Left forelimb (tissue), 1 donor: ENCODE results near the gene MPG.
A peak's percentile ranks its signal among the peaks of the same experiment; 100 is the strongest.

Experiments
- DNase-seq: peaks from one replicate; pipeline ENCODE4 v3.0.0-alpha.2; 2018; ENCODE audit warnings: low spot score

MPG gene

GRCh38 chr16:50769-51591, 27.0 kb upstream of the MPG start:
- no peak for DNase-seq

DNA sequence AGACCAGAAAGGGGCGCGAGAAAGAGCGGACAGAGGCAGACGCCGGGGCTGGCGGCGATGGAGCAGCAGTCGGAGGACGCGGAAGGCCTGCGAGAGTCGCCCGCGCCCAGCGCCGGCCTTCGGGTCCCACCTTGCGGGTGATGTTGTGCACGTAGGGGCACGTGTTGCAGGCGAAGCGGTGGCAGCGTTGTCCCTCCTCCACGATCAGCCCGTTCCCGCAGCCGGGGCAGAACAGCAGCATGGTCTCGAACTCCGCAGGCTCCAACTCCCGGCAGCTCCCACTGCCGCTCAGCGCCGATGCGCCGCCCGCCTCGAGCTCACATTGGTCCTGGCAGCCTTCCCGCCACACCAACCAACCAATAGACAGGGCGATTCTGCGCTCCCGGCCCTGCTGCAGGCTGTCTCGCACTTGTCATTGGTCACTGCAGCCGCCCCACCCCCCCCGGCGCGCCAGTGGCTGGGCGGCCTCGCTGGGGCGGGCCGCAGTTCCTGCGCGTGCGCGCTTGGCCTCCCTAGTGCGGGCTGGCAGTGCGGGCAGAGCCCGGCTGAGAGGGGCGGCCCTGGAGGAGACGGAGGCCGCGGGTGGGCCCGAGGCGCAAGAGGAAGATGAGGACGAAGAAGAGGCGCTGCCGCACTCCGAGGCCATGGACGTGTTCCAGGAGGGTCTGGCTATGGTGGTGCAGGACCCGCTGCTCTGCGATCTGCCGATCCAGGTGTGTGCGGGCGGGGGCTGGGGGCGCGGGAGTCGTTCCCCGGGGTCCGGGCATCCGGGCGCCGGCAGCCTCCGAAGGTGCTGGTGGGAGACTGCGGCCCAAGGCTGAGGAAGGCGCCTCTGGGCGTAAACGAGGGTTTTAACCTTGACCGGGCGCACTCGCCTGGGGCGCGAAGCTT, 24.4 kb upstream of the MPG start, which contains the start of the genes POLR3K and SNRNP25:
Gene POLR3K (minus strand): TSS at position 263 of the 891 bp plus-strand sequence. CDS start 22 bp downstream, at position 241.
Gene SNRNP25 (plus strand): TSS at position 483 of the 891 bp plus-strand sequence. CDS start 189 bp downstream, at position 672.
- DNase-seq: peak; percentile 98

GRCh38 chr16:54237-54581, 23.8 kb upstream of the MPG start:
- DNase-seq: no peak

- DNase-seq: no peak
These were observed 22.4 kb upstream of the MPG start for GRCh38 chr16:55571-56136.

GRCh38 chr16:56231-56927, 21.6 kb upstream of the MPG start:
- no peak for DNase-seq

GRCh38 chr16:57711-58110, 20.3 kb upstream of the MPG start:
- no peak for DNase-seq

GRCh38 chr16:58491-59439, 19.3 kb upstream of the MPG start:
- no peak for DNase-seq

GRCh38 chr16:59440-60059, 18.5 kb upstream of the MPG start:
- no peak for DNase-seq

GRCh38 chr16:60166-60565, 17.9 kb upstream of the MPG start:
- no peak for DNase-seq

DNA sequence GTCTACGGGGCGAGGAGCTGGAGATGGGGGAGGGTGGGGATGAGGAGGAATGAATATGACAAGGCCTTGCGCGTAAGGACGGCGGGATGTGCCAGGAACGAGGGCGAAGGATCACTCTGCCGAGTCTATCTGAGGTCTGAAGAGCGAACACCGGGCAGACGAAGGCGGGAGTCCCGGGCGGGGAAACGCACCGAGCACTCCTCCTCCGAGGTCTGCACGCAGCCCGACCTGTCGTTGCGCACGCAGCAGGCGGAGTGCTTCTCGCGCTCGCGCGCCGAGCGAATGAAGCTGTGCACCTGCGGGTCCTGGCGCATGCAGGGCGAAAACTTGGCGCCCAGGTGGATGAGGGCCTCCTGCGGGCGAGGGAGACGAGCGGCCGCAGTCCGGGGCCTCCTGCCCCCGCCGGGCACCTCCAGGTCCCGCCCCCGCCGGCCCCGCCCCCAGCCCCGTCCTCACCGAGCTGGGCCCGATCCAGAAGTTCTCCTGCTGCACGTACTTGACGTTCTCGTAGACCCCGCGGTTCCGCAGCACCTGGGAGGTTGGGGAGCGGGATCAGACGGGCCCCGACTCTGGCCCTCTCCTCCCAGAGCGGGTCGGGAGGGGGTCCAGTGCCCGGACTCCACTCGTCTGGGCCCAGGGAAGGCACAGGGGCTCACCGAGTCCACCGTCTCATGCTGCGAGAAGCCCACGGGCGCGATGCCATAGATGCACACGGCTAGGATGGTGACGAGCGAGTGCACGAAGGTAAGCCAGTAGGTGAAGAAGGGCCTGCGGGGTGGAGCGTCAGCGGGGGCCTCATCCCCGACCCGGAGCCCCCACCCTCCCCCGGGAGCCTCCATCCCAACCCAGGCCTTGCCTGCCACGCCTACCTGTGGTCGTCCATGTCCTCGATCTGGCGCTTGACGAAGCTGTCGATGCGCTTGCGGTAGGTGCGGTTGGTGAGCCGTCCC, 16.8 kb upstream of the MPG start:
- peak; percentile 59 for DNase-seq

- DNase-seq: peak; percentile 57
These were observed 16.1 kb upstream of the MPG start for GRCh38 chr16:61879-62281.

DNA sequence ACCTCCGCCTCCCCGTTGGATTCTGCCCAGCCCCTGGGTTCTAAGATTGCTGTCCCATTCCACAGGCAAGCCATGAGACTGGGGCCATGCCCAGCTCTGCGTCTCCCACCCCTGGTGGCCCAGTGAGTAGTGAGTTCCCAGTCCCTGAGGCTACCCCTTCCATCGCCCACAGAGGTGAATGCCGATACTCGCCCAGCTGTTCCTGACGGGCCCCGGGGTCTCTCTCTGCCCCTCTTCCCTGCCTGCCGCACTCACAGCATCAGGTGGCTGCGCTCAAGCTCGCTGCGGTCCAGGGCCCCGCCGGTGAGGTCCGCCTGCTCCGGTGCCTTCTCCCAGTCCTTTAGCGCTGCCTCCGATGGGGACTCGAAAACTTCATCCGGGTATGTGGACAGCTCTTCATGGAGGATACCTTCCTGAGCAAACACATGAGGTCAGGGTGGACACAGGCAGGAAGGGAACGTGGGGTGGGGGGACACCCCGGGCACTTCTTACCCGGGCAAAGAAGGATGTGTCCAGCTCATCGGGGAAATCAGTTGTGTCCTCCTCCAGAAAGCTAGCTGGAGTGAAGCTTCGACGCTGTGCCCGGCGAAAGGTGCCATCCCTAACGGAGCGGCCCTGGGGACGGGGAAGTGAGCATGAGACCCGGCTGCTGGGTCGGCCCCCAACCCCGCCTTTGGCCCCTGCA, 15.6 kb upstream of the MPG start:
- DNase-seq: peak; percentile 60

DNA sequence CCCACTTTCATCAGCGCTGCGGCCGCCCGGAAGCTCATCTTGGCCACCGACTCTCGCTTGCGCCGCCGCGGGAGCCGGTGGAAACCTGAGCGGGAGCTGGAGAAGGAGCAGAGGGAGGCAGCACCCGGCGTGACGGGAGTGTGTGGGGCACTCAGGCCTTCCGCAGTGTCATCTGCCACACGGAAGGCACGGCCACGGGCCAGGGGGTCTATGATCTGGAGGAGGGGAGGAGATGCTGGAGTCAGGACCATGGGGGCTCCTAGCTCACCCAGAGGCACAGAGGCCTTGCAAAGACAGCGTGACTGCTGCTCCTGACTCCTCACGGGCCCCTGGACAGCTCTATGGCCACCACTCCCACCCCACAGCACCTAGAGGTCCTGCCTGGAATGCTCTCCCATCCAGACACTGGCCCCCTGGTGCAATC, 15.0 kb upstream of the MPG start:
- peak; percentile 60 for DNase-seq

DNA sequence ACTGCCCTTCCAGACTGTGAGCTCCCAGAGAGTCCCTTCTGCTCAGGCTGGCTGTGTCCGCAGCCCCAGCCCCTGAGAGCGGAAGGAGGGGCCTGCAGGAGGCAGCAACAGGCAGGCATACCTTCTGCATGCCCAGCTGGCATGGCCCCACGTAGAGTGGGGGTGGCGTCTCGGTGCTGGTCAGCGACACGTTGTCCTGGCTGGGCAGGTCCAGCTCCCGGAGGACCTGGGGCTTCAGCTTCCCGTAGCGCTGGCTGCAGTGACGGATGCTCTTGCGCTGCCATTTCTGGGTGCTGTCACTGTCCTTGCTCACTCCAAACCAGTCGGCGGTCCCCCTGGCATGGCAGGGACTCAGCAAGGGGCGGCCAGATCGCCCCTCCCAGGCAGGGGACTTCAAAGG, 14.6 kb upstream of the MPG start:
- DNase-seq: no peak

GRCh38 chr16:63998-64913, 13.8 kb upstream of the MPG start:
- peak; percentile 55 for DNase-seq

- no peak for DNase-seq
These were observed 13.1 kb upstream of the MPG start for GRCh38 chr16:64914-65255.

DNA sequence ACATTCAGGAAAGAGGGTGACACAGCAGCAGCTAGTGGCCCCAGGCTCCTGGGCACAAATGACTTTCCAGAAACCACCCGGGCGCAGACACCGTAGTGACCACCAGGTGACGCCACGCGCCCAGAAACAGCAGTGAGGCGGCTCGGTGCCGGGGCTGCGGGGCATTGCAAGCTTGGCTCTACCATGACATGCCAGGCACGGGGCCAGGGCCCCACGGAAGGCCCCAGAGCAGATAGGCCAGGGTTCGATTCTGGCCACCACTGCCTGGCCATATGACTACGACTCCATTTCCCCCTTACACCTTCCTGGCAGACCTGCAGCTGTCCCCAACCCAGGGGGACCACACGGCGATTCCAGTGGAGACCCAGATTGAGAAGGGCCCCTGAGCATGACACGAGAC, 12.3 kb upstream of the MPG start:
- DNase-seq: no peak
